IgD-negative memory B cell (primary cell): ENCODE results near the gene THEMIS. TPM values are rescaled to one million over a fixed set of nuclear protein-coding genes. Genes with fewer than 3 reads are reported as not detected.
"Not testable (repeated sequence)": the region's sequence is repeated elsewhere in the genome, so short reads cannot be mapped to it uniquely, and the experiment has no call there.

Source experiments
- H3K27ac Mint-ChIP-seq, 3 donors: one replicate each; pipeline ENCODE4 v1.8.0; 2020 to 2022; ENCODE audit warnings: mild to moderate bottlenecking in 3 of 3, mixed read lengths in 3 of 3, moderate library complexity in 1 of 3
- H3K27me3 Mint-ChIP-seq: one replicate; pipeline ENCODE4 v1.8.0; 2021; ENCODE audit warnings: mixed read lengths
- H3K36me3 Mint-ChIP-seq: one replicate; pipeline ENCODE4 v1.8.0; 2020; ENCODE audit warnings: mild to moderate bottlenecking, mixed read lengths
- H3K4me1 Mint-ChIP-seq, 3 donors: one replicate each; pipeline ENCODE4 v1.8.0; 2020 to 2022; ENCODE audit warnings: mixed read lengths in 3 of 3, mild to moderate bottlenecking in 1 of 3
- H3K4me3 Mint-ChIP-seq, 4 donors: one replicate each; pipeline ENCODE4 v1.8.0; 2020 to 2022; ENCODE audit warnings: mild to moderate bottlenecking in 4 of 4, mixed read lengths in 4 of 4, moderate library complexity in 3 of 4
- H3K9me3 Mint-ChIP-seq, 3 donors: one replicate each; pipeline ENCODE4 v1.8.0; 2020 to 2021; ENCODE audit warnings: mixed read lengths in 3 of 3, mild to moderate bottlenecking in 1 of 3
- polyA plus RNA-seq: library from polyadenylated mRNA; unstranded; fragments of 300-500 nt; fragmentation: Illumina TruSeq; gene quantifications from one replicate; pipeline ENCODE4 v1.2.3, GENCODE V29; 2021

THEMIS gene
- polyA plus RNA-seq, 1 donor from 2014 or later, result 2.3 TPM

DNA sequence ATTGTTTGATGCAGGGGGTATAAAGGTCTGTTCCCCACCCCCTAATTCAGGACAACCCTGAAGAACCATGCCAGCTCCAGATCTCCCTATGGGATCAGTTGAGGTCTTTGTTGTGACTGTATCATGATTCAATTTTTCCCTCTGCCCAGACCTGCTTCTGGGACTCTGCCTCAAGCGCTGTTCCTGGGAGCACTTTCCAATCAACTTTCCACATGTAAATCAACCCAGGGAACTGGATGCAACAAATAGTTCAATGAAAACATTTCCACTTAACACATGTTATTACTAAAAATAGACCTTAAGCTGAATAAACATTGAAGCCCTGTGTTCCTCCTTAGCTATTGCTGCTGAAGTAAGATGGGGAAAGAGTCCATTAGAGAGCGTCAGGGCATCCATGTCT is 184.4 kb downstream of the THEMIS start:
- Mint-ChIP-seq H3K36me3 (peaks cover 3% of the 10 kb centered on the region), H3K4me3 (no peak overlapping the region), H3K27ac (no peak overlapping the region)

DNA sequence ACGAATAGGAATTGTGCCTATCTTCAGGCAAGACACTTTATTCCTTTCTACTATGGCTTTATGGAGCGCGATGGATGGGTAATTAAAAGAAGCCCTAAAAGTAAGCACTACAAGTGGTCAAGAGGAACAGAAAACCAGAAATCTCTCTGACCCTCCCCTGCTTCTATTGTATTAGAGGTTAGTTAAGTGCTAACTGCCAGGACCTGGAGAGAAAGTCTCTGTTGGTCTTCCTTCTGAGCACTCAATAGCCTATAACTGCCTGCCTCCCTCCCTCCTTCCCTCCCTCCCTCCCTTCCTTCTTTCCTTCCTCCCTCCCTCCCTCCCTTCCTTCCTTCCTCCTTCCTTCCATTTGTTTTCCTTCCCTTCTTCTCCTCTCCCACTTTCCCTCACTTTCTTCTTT is 190.2 kb downstream of the THEMIS start:
- H3K4me3 Mint-ChIP-seq, result no peak overlapping the region
- H3K27ac Mint-ChIP-seq, result no peak overlapping the region
- H3K36me3 Mint-ChIP-seq, result peaks cover 1% of the 10 kb centered on the region
- H3K4me1 Mint-ChIP-seq, result no peaks in the 10 kb centered on the region
- no peaks in the 10 kb centered on the region for H3K9me3 Mint-ChIP-seq
- H3K27me3 Mint-ChIP-seq, result no peaks in the 10 kb centered on the region

More for the DNA sequence above, 184.4 kb downstream of the THEMIS start:
- no peaks in the 10 kb centered on the region for H3K9me3 Mint-ChIP-seq
- no peaks in the 10 kb centered on the region for H3K4me1 Mint-ChIP-seq
- no peaks in the 10 kb centered on the region for H3K27me3 Mint-ChIP-seq

DNA sequence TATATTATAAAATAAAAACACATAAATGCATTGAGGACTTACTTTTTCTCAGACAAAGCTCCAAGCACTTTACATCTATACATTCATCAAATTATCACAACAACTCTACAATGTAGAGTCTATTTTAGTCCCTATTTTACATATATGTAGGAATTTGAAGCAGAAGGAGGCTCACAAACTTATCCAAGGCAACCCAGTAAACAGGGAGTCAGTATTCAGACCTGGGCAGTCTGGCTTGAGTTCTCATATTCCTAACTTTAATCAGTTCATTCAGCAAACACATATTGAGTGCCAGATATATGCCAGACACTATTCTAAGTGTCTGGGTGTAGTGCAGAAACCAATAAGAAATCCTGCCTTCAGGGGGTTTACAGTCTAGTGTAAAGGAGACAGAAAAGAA is 194.6 kb downstream of the THEMIS start:
- Mint-ChIP-seq H3K36me3 (peaks cover 1% of the 10 kb centered on the region), H3K9me3 (peaks cover 0 to 3% (median 0%) of the 10 kb centered on the region in 3 donors), H3K27me3 (no peaks in the 10 kb centered on the region), H3K4me3 (no peak overlapping the region), H3K4me1 (peaks cover 0 to 3% (median 0%) of the 10 kb centered on the region in 3 donors), H3K27ac (no peak overlapping the region)

- Mint-ChIP-seq H3K9me3 (peaks cover 0 to 1% (median 0%) of the 10 kb centered on the region in 3 donors), H3K27me3 (no peaks in the 10 kb centered on the region), H3K27ac (no peak overlapping the region), H3K4me3 (no peak overlapping the region), H3K4me1 (no peaks in the 10 kb centered on the region), H3K36me3 (no peaks in the 10 kb centered on the region)
Observed at GRCh38 chr6:127695108-127695507, 205.8 kb downstream of the THEMIS start.

DNA sequence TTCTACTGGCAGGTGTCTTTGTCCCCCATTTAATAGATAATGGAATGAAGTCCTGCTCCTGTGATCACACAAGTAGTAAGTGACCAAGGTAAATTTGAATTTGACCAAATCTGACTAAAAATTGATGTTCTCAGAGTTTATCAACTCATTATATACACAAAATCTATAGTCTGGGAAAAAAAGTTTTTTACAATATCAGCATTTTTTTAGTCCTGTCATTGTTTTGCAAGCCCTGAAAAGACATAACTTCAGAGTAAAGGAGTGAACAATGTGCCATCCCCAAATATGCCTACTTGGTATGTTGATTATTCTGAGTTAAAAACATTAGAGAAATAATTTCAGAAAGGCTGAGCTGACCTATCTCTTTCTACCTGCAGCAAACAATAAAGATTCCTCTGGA is 209.7 kb downstream of the THEMIS start:
- H3K4me1 Mint-ChIP-seq, result no peaks in the 10 kb centered on the region

DNA sequence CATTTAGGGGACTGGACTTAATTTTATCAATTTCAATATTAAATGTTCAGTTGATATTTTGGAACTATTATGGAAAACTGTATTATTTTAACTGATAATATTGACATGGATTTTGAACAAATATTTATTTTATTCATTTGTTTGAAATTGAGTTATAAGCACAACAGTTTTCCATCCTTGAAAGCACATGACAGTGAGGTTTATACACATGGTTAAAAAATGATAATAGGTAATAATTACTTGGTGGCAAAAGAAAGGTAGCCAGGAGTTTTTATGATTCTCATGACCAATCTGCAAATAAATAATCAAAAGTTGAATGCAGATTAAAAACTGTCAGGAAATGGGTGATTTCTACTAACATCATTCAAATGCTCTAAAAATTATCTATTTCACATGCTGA is 210.3 kb downstream of the THEMIS start:
- Mint-ChIP-seq H3K27ac (no peak overlapping the region), H3K4me1 (no peaks in the 10 kb centered on the region), H3K4me3 (no peak overlapping the region), H3K9me3 (peaks cover 2 to 8% (median 4%) of the 10 kb centered on the region in 3 donors), H3K27me3 (no peaks in the 10 kb centered on the region), H3K36me3 (no peaks in the 10 kb centered on the region)

More for the DNA sequence above, 209.7 kb downstream of the THEMIS start:
- Mint-ChIP-seq H3K27me3 (no peaks in the 10 kb centered on the region), H3K9me3 (peaks cover 3 to 8% (median 4%) of the 10 kb centered on the region in 3 donors), H3K27ac (no peak overlapping the region), H3K4me3 (no peak overlapping the region), H3K36me3 (no peaks in the 10 kb centered on the region)

DNA sequence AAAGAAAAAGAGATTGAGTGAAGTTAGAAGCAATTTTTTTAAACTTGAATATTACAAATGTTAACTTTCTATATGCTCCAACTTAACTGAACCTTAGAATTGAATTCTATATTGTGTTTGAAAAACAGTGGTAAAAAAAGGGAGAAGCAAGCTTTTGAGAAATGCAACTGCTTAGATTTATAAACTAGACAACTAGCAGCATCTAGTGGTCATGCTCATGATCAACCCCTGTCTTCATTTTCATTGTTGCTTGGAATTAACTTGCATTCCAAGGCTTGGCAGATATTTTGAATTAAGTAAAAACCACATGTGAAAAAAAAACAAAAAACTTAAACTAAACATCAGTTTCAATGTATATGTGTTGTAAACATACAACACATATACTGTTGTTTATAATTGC is 210.8 kb downstream of the THEMIS start:
- Mint-ChIP-seq H3K9me3 (peaks cover 2 to 8% (median 4%) of the 10 kb centered on the region in 3 donors), H3K27ac (no peak overlapping the region), H3K4me1 (no peaks in the 10 kb centered on the region), H3K36me3 (no peaks in the 10 kb centered on the region), H3K4me3 (no peak overlapping the region), H3K27me3 (no peaks in the 10 kb centered on the region)

DNA sequence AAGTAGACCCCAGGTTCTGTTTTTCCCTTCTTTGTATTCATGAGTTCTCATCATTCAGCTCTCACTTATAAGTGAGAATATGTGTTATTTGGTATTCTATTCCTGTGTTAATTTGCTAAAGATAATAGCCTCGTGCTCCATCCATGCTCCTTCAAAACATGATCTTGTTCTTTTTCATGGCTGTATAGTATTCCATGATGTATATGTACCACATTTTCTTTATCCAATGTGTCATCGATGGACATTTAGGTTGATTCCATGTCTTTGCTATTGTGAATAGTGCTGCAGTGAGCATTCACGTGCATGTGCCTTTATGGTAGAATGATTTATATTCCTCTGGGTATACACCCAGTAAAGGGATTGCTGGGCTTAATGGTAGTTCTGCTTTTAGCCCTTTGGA is 213.4 kb downstream of the THEMIS start:
- not testable (repeated sequence) for H3K4me1 Mint-ChIP-seq, H3K27ac Mint-ChIP-seq, H3K27me3 Mint-ChIP-seq, H3K36me3 Mint-ChIP-seq, H3K9me3 Mint-ChIP-seq, H3K4me3 Mint-ChIP-seq

- no peaks in the 10 kb centered on the region for H3K36me3 Mint-ChIP-seq
- H3K9me3 Mint-ChIP-seq, result peaks cover 2 to 8% (median 4%) of the 10 kb centered on the region in 3 donors
- H3K27ac Mint-ChIP-seq, result no peak overlapping the region
- H3K4me3 Mint-ChIP-seq, result no peak overlapping the region
- peaks cover 0 to 1% (median 0%) of the 10 kb centered on the region in 3 donors for H3K4me1 Mint-ChIP-seq
- H3K27me3 Mint-ChIP-seq, result no peaks in the 10 kb centered on the region
Observed at GRCh38 chr6:127686084-127686483, 214.8 kb downstream of the THEMIS start.

DNA sequence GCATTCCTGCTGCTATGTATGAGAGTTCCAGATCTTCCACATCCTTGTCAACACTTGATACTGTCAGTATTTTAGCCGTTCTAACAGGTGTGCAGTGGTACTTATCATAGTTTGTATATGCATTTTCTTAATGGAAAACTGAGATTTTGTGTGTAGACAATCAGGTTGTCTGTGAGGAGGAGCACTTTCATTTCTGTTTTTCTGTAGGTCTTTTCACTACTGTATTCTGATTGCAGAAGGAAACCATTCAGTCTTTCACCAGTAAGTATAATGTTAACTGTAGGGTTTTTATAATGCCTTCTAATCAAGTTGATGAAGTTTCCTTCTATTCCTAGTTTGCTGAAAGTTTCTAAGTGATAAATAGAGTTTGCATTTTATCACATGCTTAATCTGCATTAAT is 216.4 kb downstream of the THEMIS start:
- H3K4me3 Mint-ChIP-seq, result no peak overlapping the region
- H3K4me1 Mint-ChIP-seq, result peaks cover 0 to 1% (median 0%) of the 10 kb centered on the region in 3 donors
- H3K27ac Mint-ChIP-seq, result no peak overlapping the region
- H3K36me3 Mint-ChIP-seq, result no peaks in the 10 kb centered on the region
- H3K27me3 Mint-ChIP-seq, result no peaks in the 10 kb centered on the region
- H3K9me3 Mint-ChIP-seq, result peaks cover 2 to 8% (median 4%) of the 10 kb centered on the region in 3 donors
